Prostate gland (tissue), 2 donors: Measurements from ENCODE around the gene SLC8A2. TPM values are rescaled to one million over a fixed set of nuclear protein-coding genes. Genes with fewer than 3 reads are reported as not detected.

Source experiments
- DNase-seq: peaks from one replicate; pipeline ENCODE4 v3.0.0-alpha.2; 2019; ENCODE audit warnings: low spot score
- H3K27ac ChIP-seq, 2 donors: fragments of 200-600 bp; sonication (generic); 2 replicates each; pipeline ENCODE4 v1.5.1; 2017 to 2019
- H3K27me3 ChIP-seq: fragments of 200-600 bp; sonication (generic); replicated peaks from 2 replicates; pipeline ENCODE4 v1.5.1; 2019; ENCODE audit not compliant: insufficient read depth
- H3K36me3 ChIP-seq, 2 donors: fragments of 200-600 bp; sonication (generic); 1 replicate in 1 of 2; 2 replicates in 1 of 2; pipeline versions ENCODE4 v1.5.1 to v1.8.1; 2017 to 2019
- H3K4me1 ChIP-seq: fragments of 200-600 bp; sonication (generic); replicated peaks from 2 replicates; pipeline ENCODE4 v1.5.1; 2019
- H3K4me3 ChIP-seq, 2 donors: fragments of 200-600 bp; sonication (generic); 2 replicates each; pipeline ENCODE4 v1.5.1; 2017 to 2019
- H3K9me3 ChIP-seq: fragments of 200-600 bp; sonication (generic); 2 replicates; pipeline ENCODE4 v1.5.1; 2017
- POLR2A ChIP-seq: fragments of 450-650 bp; IDR thresholded peaks from one replicate; pipeline ENCODE4 v1.6.1; 2016; ENCODE audit warnings: antibody characterized with exemption, mild to moderate bottlenecking
- POLR2AphosphoS5 ChIP-seq: sonication (generic); formaldehyde crosslinking; IDR thresholded peaks from one replicate; pipeline ENCODE4 v1.6.1; 2017; ENCODE audit warnings: antibody characterized with exemption
- WGBS: methylation state at CpG from one replicate; pipeline ENCODE4 v1.1.5; 2018; 5-methylcytosine and 5-hydroxymethylcytosine counted together
- intact Hi-C: fragments of 100-400 bp; cut with DNase I; formaldehyde crosslinking; loops from one replicate; pipeline ENCODE4 v1.14.2; 2022
- total RNA-seq, 2 donors: library from RNA; depleted of rRNA; stranded (reverse); fragments of >200 nt; gene quantifications; one replicate each; pipeline ENCODE4 v1.1.0, GENCODE V29; 2016
- TF ChIP-seq, protein P1 (sequence below), 4 experiments: fragments of 200-600 bp in 2 of 4; fragments of 450-650 bp in 2 of 4; sonication (generic) in 2 of 4; IDR thresholded peaks; 1 replicate in 3 of 4; 2 replicates in 1 of 4; pipeline ENCODE4 v1.5.1; 2016 to 2019; ENCODE audit warnings: antibody characterized with exemption in 4 of 4, mild to moderate bottlenecking in 2 of 4, moderate library complexity in 2 of 4

Gene SLC8A2
- total RNA-seq, 2 donors from 2014 or later: 1.3 to 7.7 TPM

DNA sequence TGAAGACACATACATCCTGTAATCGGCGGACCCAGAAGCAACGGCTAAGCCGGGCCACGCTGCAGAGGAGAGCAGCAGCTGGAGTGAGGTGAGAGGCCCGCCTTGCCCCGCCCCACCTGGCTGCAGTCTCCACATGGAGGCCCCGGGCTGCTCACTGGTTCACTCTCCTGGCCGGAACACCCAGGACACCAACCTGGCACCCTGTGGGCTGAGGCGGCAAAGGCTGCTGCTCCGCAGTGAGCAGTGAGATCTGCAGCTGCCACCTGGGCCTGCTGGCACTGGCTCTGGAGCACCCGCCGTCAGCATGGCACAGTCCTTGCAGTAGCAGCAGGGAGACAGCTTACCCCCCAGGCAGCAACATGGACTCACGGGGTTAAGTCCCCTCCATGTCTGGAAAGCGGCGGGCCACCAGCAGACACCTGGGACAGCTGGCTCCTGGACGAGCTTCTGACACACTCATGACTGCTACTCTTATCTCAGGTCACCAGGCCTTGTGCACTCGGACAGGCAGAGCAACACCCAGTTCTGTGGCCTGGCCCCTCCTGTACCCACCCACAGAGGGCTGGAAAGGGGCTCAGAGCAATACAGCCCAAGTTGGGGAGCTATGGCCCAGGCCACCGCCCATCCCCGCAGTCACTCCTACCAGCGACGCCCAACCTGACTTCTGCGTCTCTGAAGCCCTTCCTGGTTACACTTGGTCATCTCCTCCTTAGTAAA is 25.5 kb upstream of the SLC8A2 start:
- peaks cover 2 to 11% of the 10 kb centered on the region in 2 donors for H3K36me3 ChIP-seq

DNA sequence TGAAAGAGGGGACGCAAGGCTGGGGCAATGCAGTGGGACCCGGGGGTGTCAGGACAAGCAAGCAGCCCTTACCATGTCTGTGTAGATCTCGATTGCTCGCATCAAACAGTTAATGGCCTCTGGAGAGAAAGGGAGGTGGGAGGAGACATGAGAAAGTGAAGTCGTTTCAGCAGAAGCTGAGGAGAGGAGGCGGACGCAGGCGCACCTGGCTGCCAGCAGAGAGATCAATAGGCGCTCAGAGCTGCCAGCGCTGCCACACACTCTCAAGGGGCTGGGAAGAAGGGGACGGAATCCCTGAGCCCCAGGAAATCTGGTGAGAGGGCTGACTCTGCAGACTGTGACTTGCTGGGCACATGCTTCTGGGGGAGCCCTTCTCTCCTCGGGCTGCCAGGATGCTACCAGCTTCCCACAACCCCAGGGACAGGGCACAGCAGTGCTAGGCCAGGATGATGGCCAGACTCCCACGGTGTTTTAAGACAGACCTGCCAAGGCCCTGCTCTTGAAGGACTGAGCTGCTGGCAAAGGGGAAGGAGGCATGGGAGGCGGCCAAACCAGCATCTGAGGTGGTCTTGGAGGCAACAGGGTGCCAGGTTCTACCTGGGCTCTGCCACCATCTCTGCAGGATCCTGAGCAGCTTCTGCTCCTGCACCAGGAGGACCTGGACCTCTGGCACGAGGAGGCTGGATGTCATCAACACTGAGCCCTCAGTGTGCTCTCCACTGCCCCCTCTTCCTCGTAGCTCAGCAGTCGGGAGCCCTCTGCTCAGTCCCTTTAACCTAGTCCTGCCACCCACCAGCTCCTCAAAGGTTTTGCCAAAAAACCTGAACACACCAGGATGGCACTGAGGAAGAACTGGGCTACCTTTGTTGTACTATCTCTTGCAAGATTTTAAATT is 24.0 kb upstream of the SLC8A2 start:
- Histone ChIP-seq H3K27ac (no peak overlapping the region), H3K27me3 (no peaks in the 10 kb centered on the region), H3K9me3 (no peaks in the 10 kb centered on the region), H3K4me1 (peaks cover 5% of the 10 kb centered on the region), H3K36me3 (peaks cover 4 to 12% of the 10 kb centered on the region in 2 donors), H3K4me3 (no peak overlapping the region)
- no peak for DNase-seq
- TF ChIP-seq POLR2AphosphoS5 (no peak), POLR2A (no peak)
- TF ChIP-seq, protein P1, sequence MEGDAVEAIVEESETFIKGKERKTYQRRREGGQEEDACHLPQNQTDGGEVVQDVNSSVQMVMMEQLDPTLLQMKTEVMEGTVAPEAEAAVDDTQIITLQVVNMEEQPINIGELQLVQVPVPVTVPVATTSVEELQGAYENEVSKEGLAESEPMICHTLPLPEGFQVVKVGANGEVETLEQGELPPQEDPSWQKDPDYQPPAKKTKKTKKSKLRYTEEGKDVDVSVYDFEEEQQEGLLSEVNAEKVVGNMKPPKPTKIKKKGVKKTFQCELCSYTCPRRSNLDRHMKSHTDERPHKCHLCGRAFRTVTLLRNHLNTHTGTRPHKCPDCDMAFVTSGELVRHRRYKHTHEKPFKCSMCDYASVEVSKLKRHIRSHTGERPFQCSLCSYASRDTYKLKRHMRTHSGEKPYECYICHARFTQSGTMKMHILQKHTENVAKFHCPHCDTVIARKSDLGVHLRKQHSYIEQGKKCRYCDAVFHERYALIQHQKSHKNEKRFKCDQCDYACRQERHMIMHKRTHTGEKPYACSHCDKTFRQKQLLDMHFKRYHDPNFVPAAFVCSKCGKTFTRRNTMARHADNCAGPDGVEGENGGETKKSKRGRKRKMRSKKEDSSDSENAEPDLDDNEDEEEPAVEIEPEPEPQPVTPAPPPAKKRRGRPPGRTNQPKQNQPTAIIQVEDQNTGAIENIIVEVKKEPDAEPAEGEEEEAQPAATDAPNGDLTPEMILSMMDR (IDR thresholded peaks at IDR 0.05): no peak
- intact Hi-C loops: no loop called here
- WGBS: 67% methylated on average over 17 of the region's 17 CpGs

More for the DNA sequence above, 25.5 kb upstream of the SLC8A2 start:
- peak; percentile 58 for DNase-seq
- Histone ChIP-seq H3K27me3 (no peaks in the 10 kb centered on the region), H3K9me3 (no peaks in the 10 kb centered on the region), H3K4me3 (no peak overlapping the region), H3K4me1 (peaks cover 5% of the 10 kb centered on the region), H3K27ac (peak overlapping the region; percentile 17 to 76)
- WGBS: 71% methylated on average over 23 of the region's 23 CpGs
- intact Hi-C loops: no loop called here
- TF ChIP-seq POLR2AphosphoS5: peak; percentile 26
- no peak for TF ChIP-seq POLR2A
- TF ChIP-seq, protein P1 (IDR thresholded peaks at IDR 0.05): no peak

DNA sequence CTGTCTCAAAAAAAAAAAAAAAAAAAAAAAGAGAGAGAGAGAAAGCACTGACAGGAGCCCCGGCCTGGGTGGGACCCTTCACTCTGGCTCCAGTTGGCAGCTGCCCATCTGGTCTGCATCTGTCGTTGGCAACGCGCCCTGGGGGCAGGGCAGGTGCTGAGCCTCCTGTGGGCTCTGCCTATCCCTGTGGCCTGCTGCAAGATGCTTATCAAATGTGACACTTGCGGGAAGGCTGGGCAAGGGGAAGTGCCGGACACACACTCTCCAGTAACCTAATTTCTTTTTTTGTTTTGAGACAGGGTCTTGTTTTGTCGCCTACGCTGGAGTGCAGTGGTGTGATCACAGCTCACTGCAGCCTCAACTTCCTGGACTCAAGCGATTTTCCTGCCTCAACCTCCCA is 23.0 kb upstream of the SLC8A2 start:
- no peaks in the 10 kb centered on the region for H3K9me3 ChIP-seq
- TF ChIP-seq POLR2AphosphoS5: no peak
- TF ChIP-seq, protein P1 (IDR thresholded peaks at IDR 0.05): no peak
- no peak for TF ChIP-seq POLR2A
- intact Hi-C loops: no loop called here
- no peak overlapping the region for H3K27ac ChIP-seq
- WGBS: 53% methylated on average over 9 of the region's 9 CpGs
- no peak for DNase-seq
- peaks cover 4 to 13% of the 10 kb centered on the region in 2 donors for H3K36me3 ChIP-seq
- H3K4me1 ChIP-seq: peaks cover 5% of the 10 kb centered on the region
- H3K4me3 ChIP-seq: no peak overlapping the region
- no peaks in the 10 kb centered on the region for H3K27me3 ChIP-seq

DNA sequence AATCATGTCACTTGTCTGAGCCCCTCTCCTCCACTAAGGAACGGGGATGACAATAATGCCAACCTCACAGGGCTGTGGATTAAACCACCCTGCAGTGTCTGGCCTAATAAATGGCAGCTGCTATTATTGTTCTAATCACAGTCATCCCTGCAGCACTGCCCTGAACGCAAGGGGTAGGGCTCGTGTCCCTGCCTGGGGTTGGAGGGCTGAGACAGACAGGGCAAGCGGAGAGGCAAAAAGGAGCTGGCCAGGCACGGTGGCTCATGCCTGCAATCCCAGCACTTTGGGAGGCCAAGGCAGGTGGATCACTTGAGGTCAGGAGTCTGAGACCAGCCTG is 22.5 kb upstream of the SLC8A2 start:
- 86% methylated on average over 5 of the region's 5 CpGs for WGBS
- peaks cover 4 to 18% of the 10 kb centered on the region in 2 donors for H3K36me3 ChIP-seq
- TF ChIP-seq, protein P1 (IDR thresholded peaks at IDR 0.05): no peak
- no peak for TF ChIP-seq POLR2AphosphoS5
- TF ChIP-seq POLR2A: no peak

More for the DNA sequence above, 22.5 kb upstream of the SLC8A2 start:
- intact Hi-C loops: no loop called here
- Histone ChIP-seq H3K9me3 (no peaks in the 10 kb centered on the region), H3K4me3 (no peak overlapping the region), H3K27ac (no peak overlapping the region), H3K27me3 (no peaks in the 10 kb centered on the region), H3K4me1 (peaks cover 5% of the 10 kb centered on the region)
- no peak for DNase-seq
